ENCODE measurements around the gene GDF7. TPM values are rescaled to one million over a fixed set of nuclear protein-coding genes. Genes with fewer than 3 reads are reported as not detected.

Gene GDF7
- total and polyA plus RNA-seq, 2 experiments from 2014 or later, result 0.24 to 0.37 TPM

- H3K79me2 ChIP-seq, result no peaks in the 10 kb centered on the region
- peaks cover 22% of the 10 kb centered on the region for H3K4me1 ChIP-seq (ENCODE audit: insufficient read depth)
- H3K27ac ChIP-seq, result no peak overlapping the region
- H4K20me1 ChIP-seq (ENCODE audit: insufficient read depth, poor library complexity, severe bottlenecking), result no peaks in the 10 kb centered on the region
- no peaks in the 10 kb centered on the region for H3K36me3 ChIP-seq (replicated peaks; ENCODE audit: insufficient read depth, low read depth)
- H3K9me2 ChIP-seq (replicated peaks; ENCODE audit: insufficient read depth), result no peaks in the 10 kb centered on the region
- TF ChIP-seq CTCF (IDR thresholded peaks at IDR 0.05; ENCODE audit: poor library complexity), result no peak
- TF ChIP-seq EZH2phosphoT487 (IDR thresholded peaks at IDR 0.05; ENCODE audit: low read depth, severe bottlenecking, unreplicated experiment), result no peak
- TF ChIP-seq EZH2 (IDR thresholded peaks at IDR 0.05; ENCODE audit: borderline replicate concordance), result peak; percentile 21
- no peak overlapping the region for H3K4me2 ChIP-seq
- WGBS (ENCODE audit: low lambda C conversion rate, missing lambda C conversion rate), result 81% methylated on average over 11 of the region's 11 CpGs
- no peak overlapping the region for H2AFZ ChIP-seq
- peaks cover 49% of the 10 kb centered on the region for H3K27me3 ChIP-seq
- no peak overlapping the region for H3K4me3 ChIP-seq
- no peak for DNase-seq (ENCODE audit: low spot score)
- no peaks in the 10 kb centered on the region for H3K9me3 ChIP-seq (ENCODE audit: low read depth)
These were observed 7.5 kb downstream of the GDF7 start for GRCh38 chr2:20674309-20674965.

GRCh38 chr2:20674974-20675679, 8.2 kb downstream of the GDF7 start:
- Histone ChIP-seq H3K4me1 (ENCODE audit: insufficient read depth) (peaks cover 18% of the 10 kb centered on the region), H4K20me1 (ENCODE audit: insufficient read depth, poor library complexity, severe bottlenecking) (no peaks in the 10 kb centered on the region), H3K27me3 (peaks cover 42% of the 10 kb centered on the region), H3K4me3 (no peak overlapping the region), H3K9me3 (ENCODE audit: low read depth) (no peaks in the 10 kb centered on the region), H3K9me2 (replicated peaks; ENCODE audit: insufficient read depth) (no peaks in the 10 kb centered on the region), H3K27ac (no peak overlapping the region), H2AFZ (no peak overlapping the region), H3K36me3 (replicated peaks; ENCODE audit: insufficient read depth, low read depth) (no peaks in the 10 kb centered on the region), H3K79me2 (no peaks in the 10 kb centered on the region), H3K4me2 (no peak overlapping the region)
- DNase-seq (ENCODE audit: low spot score), result peak; percentile 51
- no peak for TF ChIP-seq EZH2phosphoT487 (IDR thresholded peaks at IDR 0.05; ENCODE audit: low read depth, severe bottlenecking, unreplicated experiment)
- TF ChIP-seq EZH2 (IDR thresholded peaks at IDR 0.05; ENCODE audit: borderline replicate concordance), result no peak
- TF ChIP-seq CTCF (IDR thresholded peaks at IDR 0.05; ENCODE audit: poor library complexity), result no peak
- WGBS (ENCODE audit: low lambda C conversion rate, missing lambda C conversion rate), result 73% methylated on average over 15 of the region's 16 CpGs

DNA sequence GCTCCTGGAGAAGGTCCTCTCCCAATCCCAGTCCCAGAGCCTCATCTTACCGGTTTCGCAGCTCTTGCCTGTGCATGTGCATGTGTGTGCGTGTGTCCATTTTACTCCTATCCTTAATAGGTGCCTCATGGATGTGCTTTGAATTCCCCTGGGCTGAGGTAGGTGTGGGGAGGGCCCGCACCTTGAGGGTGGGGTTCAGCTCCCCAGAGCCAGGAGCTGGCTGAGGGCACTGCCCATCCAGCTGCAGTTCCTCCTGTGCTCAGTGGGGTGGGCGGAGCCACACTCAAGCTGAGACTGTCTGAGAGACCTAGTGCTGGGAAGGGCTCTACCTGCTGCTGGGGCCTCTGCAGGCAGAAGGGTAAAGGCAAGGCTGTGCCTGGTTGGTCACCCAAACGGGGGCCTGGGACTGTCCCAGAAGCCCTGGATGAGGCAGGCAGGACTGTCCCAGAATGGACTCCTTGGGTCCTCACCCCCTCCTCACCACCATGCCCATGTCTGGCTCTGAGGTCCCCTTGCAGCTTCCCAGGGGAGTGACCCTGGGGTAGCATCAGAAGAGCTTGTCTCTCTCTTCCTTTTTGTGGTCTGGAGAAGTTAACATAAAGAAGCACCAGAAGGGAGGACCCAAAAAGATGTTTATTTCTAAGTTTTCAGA, 8.9 kb downstream of the GDF7 start:
- no peaks in the 10 kb centered on the region for H3K36me3 ChIP-seq (replicated peaks; ENCODE audit: insufficient read depth, low read depth)
- H3K27me3 ChIP-seq, result peaks cover 35% of the 10 kb centered on the region
- H3K4me3 ChIP-seq, result no peak overlapping the region
- DNase-seq (ENCODE audit: low spot score), result peak; percentile 80
- no peaks in the 10 kb centered on the region for H3K9me3 ChIP-seq (ENCODE audit: low read depth)
- no peak overlapping the region for H2AFZ ChIP-seq
- H3K9me2 ChIP-seq (replicated peaks; ENCODE audit: insufficient read depth), result no peaks in the 10 kb centered on the region
- H3K4me2 ChIP-seq, result peak overlapping the region; percentile 58
- peak overlapping the region; percentile 87 for H3K27ac ChIP-seq
- H3K4me1 ChIP-seq (ENCODE audit: insufficient read depth), result peaks cover 18% of the 10 kb centered on the region
- no peak for TF ChIP-seq EZH2phosphoT487 (IDR thresholded peaks at IDR 0.05; ENCODE audit: low read depth, severe bottlenecking, unreplicated experiment)
- TF ChIP-seq CTCF (IDR thresholded peaks at IDR 0.05; ENCODE audit: poor library complexity), result no peak
- TF ChIP-seq EZH2 (IDR thresholded peaks at IDR 0.05; ENCODE audit: borderline replicate concordance), result no peak
- H4K20me1 ChIP-seq (ENCODE audit: insufficient read depth, poor library complexity, severe bottlenecking), result no peaks in the 10 kb centered on the region
- WGBS (ENCODE audit: low lambda C conversion rate, missing lambda C conversion rate), result 78% methylated on average over 6 of the region's 6 CpGs
- H3K79me2 ChIP-seq, result no peaks in the 10 kb centered on the region

All from hepatocyte (in vitro differentiated cells).